GM12875 (cell line): Measurements from ENCODE around the gene MFAP2.

ENCODE experiments used
- H3K4me3 ChIP-seq: one replicate; pipeline ENCODE4 v1.5.1; 2011; ENCODE audit warnings: low read depth, low read length, control low read depth
- TF ChIP-seq, protein P1 (sequence below): IDR thresholded peaks from 2 replicates; pipeline ENCODE4 v1.5.1; 2011; ENCODE audit warnings: low read depth, mild to moderate bottlenecking, control low read depth, inconsistent platforms, low read length, moderate library complexity, borderline replicate concordance; ENCODE audit not compliant: insufficient read depth

MFAP2 gene

DNA sequence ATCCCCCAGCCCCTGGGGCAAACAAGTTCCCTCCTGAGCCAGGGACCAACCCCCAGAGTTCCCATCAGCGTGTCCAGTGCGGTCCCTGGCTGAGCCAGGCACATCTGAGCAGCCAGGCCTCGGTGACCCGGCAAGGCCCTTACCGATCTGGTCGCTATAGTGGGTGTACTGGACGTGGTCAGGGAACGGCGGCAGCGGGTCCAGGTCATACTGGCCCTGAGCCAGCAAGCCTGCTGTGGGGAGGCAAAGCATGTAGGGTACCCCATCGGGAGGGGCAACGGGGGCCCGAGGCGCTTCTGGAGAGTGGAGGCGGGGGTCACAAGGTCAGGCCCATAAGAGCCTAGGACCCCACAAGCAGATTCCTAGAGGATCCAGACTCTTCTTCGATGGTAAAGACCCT, 3.5 kb downstream of the MFAP2 start:
- TF ChIP-seq, protein P1, sequence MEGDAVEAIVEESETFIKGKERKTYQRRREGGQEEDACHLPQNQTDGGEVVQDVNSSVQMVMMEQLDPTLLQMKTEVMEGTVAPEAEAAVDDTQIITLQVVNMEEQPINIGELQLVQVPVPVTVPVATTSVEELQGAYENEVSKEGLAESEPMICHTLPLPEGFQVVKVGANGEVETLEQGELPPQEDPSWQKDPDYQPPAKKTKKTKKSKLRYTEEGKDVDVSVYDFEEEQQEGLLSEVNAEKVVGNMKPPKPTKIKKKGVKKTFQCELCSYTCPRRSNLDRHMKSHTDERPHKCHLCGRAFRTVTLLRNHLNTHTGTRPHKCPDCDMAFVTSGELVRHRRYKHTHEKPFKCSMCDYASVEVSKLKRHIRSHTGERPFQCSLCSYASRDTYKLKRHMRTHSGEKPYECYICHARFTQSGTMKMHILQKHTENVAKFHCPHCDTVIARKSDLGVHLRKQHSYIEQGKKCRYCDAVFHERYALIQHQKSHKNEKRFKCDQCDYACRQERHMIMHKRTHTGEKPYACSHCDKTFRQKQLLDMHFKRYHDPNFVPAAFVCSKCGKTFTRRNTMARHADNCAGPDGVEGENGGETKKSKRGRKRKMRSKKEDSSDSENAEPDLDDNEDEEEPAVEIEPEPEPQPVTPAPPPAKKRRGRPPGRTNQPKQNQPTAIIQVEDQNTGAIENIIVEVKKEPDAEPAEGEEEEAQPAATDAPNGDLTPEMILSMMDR = no peak
- no peak overlapping the region for H3K4me3 ChIP-seq

- no peak overlapping the region for H3K4me3 ChIP-seq
- TF ChIP-seq, protein P1 = no peak
These were observed 4.6 kb downstream of the MFAP2 start for GRCh38 chr1:16975838-16976237.

GRCh38 chr1:16975211-16975610, 5.2 kb downstream of the MFAP2 start:
- H3K4me3 ChIP-seq = no peak overlapping the region
- TF ChIP-seq, protein P1 = no peak

GRCh38 chr1:16973215-16973614, 7.2 kb downstream of the MFAP2 start:
- TF ChIP-seq, protein P1 = no peak
- no peak overlapping the region for H3K4me3 ChIP-seq

- H3K4me3 ChIP-seq = no peak overlapping the region
- TF ChIP-seq, protein P1 = no peak
These were observed 8.1 kb downstream of the MFAP2 start for GRCh38 chr1:16972189-16972895.

DNA sequence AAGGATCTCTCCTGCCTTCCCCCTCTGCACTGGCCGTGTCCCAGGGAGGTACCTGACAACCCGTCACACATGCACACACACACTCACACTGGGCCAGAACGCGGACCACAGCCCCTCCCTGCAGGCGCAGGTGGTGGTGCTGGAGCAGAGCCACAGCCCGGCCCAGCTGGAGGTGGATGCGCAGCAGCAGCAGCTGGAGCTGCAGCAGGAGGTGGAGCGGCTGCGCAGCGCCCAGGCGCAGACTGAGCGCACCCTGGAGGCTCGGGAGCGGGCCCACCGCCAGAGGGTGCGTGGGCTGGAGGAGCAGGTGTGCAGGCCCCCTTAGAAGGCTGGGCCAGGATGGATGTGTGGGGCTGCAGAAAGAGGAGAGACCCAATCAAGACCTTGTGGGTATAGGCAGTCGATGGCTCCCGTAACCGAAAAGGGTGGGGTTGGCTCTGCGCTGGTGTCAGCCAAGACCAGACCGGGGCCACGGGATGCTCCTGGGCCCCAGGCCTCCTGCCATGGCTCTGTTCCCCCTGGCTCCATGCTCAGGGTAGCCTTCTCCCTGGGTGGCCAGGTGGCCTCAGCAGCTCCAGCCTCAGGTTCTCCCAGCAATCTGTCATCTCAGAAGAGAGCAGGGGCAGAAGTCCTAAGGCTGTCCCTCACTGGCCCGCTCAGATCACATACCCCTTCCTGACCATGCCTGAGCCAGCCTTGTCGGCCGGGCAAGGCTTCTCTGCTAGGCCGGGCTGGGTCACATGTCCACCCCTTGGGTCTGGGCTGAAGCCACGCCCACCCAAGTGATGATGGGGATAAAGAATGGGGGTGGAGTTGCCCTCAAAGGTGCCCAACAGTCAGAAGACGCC, 8.9 kb downstream of the MFAP2 start:
- H3K4me3 ChIP-seq = no peak overlapping the region
- TF ChIP-seq, protein P1 = no peak
